MV-4-11 (cell line): ENCODE data around the gene VWC2L.

Source experiments
- DNase-seq: peaks from one replicate; lab custom pipeline; 2025; lab: John Stamatoyannopoulos, UW

The VWC2L gene

GRCh38 chr2:214410918-214411554 is at the start of gene VWC2L:
VWC2L (plus strand) TSS chr2:214411054; CDS start chr2:214414194, 3,140 bp downstream.
- DNase-seq = peak; percentile 38

DNA sequence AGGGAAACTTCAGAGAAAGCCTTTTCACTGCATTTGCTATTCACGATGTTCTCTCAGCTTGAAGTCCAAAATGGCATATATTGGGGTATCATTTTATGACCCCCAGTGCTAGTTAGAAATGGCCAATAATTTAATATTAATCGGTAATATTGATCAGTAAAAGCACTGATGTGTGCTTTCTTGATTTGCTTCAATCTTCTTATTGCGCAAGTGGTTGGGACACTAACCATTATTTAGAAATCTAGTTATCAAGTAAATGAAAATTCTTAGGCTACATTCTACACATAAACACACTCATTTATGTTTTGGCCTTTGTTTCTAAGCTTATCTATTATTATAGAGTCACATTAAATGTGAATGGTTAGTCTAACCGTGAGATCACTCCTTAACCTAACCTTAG is 49.7 kb upstream of the VWC2L start:
- DNase-seq = no peak

DNA sequence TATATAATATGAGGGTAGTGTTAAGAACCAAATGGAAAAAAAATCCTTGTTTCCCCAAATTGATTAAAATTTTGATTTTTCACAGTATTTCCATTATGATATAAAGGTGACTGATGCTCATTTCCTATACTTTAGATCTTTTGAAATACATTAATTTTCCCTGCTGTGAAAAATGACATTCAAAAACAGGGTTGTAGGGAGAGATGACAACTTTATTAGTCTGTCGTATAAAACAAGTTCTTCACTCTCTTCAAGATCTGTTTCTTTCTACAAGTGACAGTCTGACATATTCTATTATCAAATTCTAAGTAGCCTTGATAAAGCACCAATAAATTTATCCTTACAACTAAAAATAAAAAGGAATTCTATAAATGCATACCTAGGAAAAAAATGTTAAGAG is 45.3 kb upstream of the VWC2L start:
- no peak for DNase-seq

DNA sequence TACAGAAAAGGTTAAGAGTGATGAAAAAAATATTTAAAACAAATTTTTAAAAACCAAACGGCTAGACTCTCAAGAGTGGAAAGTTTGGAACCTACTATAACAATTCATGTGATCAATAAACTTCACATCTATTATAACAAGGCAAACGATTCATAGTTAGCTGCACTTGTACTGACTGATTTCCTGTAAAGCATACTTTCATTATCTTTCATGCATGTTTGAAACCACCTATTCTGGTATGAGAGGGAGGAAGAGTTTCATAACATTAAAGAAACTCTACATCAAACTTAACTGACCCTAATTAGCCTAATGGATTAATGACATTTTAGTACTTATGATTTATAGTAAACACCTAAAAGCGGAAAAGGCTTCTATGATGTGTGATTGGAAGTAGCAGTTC is 43.7 kb upstream of the VWC2L start:
- DNase-seq = no peak

DNA sequence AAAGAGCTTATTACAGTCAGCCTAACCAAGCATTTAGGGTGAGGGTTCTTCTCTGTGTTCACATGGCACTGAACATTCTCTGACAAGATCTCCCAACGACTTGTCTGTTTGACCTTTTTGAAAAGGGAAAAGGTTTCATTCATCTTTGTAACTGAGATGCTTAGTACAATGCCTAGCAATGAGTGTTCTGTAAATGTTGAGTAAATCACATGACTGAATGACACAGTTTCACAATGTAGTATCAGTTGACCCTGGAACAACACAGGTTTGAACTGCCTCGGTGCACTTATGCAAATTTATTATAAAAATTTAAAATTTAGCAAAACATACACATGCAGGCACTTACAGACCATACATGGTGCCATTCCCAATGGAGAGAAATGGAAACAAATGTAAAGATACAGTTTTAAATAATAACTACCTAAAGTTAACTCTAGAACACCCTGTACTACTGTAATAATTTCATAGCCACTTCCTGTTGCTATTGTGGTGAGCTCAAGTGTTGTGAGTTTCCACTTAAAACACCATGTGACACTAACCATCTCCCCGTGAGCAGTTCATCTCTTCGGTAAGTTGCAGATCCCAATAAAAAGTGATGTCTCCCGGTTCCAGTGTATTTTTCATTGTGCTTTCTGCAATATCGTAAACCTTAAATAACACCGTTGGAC is 34.1 kb upstream of the VWC2L start:
- no peak for DNase-seq

DNA sequence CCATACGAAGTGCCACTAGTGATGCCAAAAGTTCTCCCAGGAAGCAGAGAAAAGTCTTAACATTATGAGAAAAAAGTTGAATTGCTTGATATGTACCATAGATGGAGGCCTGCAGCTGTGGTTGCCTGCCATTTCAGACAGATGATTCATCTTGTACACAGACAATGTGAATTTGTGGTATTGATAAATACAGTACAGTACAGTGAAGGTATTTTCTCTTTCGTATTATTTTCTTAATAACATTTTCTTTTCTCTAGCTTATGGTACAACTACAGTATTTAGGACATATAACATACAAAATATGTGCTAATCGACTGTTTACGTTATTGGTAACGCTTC is 33.6 kb upstream of the VWC2L start:
- DNase-seq = no peak

- DNase-seq = no peak
Measured at GRCh38 chr2:214378455-214379103, 32.3 kb upstream of the VWC2L start.

DNA sequence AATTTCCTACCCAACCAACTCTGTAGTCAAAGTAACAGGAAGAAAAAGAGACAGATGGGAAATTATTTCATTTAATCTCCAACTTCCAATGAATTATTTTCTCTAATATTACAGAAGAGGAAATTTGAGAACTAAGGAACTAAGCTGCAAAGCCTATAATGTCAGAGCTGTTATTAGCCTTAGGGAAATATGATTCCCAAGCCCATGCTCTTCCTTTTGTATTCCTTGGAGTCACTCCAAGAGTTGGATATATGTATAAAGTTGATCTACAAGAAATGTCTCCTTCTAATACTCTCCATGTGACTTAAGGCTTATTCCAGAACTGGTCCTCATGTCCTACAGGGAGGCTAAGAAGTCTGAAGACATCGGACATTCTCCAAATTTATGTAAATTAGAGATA is 31.6 kb upstream of the VWC2L start:
- no peak for DNase-seq

DNA sequence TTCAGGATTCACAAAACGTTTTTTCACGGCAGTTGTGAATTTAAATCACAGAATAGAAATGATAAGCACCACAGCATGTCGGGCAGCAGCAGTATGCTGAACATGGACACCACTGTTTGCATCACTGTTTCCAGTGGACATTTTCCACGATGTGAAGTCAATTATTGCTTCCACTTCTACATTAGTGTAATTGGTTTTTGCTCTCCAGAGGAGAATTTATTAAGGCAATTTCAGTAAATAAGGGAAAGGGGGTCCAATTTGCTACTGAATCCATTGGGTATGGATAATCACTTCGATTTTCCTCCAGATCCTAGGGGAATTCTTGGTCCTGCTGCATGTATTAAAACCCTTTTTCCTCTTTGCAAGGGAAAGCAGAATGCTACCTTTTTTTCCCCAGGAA is 30.2 kb upstream of the VWC2L start:
- DNase-seq = no peak

- DNase-seq = no peak
Measured at GRCh38 chr2:214382229-214382628, 28.6 kb upstream of the VWC2L start.

GRCh38 chr2:214386720-214387119 is 24.1 kb upstream of the VWC2L start:
- DNase-seq = no peak

DNA sequence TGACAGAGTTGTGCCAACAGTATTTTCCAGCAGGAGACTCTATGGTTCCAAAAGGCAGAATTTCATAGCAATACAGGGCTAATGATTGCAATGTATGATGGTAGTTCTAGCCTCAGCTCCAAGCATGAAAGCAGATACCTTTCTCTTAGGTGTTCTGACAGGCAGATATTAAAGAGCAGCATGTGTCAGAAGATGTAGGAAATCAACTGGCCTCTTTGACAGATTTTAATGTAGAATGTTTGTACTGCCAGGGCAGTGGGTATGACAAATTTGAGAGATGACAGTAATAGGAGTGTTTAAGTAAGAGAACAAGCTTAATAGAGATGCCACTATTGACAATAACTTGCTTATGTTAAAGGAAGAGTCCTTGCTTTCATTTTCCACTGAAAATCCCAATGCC is 21.5 kb upstream of the VWC2L start:
- no peak for DNase-seq

- DNase-seq = no peak
Measured at GRCh38 chr2:214393796-214394195, 17.1 kb upstream of the VWC2L start.

GRCh38 chr2:214395040-214395439 is 15.8 kb upstream of the VWC2L start:
- DNase-seq = no peak

GRCh38 chr2:214401580-214401979 is 9.3 kb upstream of the VWC2L start:
- DNase-seq = no peak

GRCh38 chr2:214410128-214410775 is 602 bp upstream of the VWC2L start:
- DNase-seq = no peak

DNA sequence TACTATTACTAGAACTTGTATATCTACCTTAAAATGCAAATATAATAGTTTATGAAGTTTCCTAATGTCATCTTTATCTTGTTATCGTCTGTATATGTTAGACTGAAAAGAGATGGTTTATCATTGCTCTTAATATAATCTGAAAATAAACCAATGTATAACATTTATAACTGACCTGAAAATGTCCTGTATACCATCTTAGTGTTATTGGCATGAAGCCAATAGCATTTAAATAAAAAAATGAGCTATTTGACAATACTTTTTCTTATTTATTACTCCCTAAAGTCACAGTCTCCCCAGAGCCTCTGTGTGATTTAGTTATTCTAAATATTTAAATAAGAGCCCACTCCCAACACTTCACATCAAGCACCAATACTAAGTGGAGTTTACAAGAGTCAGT is 1.8 kb downstream of the VWC2L start:
- no peak for DNase-seq

- no peak for DNase-seq
Measured at GRCh38 chr2:214436470-214436869, 25.6 kb downstream of the VWC2L start.

DNA sequence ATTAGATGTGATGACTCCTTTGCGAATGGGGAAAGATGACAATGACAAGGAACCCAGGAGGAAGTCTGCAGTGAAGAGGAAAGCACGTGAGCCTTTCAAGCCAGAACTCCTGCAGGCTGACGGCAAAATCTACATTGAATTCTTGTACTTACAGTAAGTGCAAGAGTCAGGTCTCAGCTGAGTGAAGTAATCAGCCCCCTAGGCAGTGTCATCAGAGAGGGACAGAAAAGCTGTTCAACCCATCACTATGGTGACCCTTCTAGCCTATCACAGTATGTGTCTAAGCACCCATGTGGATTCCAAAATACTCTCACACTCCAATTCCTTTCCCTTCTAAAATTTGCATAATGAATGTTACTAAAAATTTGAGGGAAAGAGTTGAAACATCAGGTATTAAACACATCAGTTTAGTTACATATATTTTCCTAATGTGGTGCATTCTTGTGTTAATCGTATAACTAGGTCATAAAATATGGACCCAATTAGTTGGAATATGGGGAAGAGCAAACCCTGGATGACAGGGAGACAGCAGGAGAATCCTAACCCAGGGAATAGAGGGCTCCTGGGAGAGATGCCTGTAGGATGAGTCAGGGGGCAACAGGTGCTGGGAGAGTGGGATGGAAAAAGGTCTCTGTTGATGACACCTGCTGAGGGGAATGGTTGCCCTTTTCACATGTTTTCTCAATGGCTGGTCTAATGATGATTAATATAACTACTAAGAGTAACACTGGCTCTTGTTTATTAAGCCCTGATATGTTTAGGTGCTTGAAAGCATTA is 39.5 kb downstream of the VWC2L start:
- DNase-seq = no peak

- DNase-seq = no peak
Measured at GRCh38 chr2:214451516-214452275, 40.8 kb downstream of the VWC2L start.

DNA sequence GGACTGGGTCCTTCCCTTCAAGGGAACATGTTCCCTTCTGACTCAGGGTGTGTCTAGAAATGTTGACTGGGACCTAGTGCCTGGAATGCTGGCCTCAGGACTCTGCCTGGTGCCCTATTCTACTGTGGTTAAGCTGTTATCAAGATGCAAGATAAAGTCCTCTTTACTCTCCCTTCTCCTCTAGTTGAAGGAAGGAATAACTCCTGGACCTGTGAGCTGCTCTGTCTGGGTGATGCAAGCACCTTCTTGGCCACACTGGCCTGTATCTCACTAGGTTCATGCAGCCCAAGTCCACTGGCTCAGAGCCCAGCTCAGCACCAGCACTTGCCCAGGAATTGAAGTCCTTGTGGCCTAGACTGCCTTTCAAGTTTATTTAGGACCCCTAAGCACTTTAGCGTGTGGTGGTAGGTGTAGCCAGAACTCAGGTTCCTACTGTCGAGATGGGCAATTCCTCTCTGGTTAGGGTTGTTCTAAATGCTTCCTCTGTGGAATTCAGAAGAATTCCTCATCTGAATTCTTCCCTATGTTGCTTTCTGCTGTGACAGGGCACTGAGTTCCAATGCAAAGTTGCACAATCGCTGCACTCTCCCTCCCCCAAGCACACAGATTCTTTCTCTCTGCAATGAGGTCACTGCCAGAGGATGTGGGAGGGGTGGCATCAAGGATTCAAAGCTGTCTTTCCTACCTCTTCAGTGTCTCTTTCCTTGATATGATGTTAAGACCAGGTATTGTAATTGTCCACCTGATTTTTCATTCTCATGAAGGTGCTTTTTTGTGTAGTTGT is 54.7 kb downstream of the VWC2L start:
- DNase-seq = no peak
